Measurements from ENCODE around the gene IP6K3.

The IP6K3 gene

DNA sequence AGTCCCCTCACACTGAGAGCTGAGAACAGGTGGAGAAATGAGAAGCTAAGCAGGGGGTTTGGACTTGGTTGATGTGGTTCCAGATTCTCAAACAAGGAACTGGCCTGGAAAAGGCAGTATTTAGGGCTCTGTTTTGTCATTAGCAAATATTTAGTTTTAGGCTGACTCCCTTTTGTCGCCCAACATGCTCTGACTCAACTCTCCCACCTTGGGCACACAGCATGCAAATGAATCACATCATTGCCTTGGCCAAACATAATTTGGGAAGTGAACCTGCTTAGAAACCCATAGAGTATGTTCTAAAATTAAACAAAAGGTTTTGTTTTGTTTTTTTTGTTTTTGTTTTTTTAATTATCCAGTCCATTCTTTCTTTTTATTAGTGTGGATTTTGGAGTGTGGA lies 25.7 kb downstream of the IP6K3 start:
- no peak for DNase-seq

DNA sequence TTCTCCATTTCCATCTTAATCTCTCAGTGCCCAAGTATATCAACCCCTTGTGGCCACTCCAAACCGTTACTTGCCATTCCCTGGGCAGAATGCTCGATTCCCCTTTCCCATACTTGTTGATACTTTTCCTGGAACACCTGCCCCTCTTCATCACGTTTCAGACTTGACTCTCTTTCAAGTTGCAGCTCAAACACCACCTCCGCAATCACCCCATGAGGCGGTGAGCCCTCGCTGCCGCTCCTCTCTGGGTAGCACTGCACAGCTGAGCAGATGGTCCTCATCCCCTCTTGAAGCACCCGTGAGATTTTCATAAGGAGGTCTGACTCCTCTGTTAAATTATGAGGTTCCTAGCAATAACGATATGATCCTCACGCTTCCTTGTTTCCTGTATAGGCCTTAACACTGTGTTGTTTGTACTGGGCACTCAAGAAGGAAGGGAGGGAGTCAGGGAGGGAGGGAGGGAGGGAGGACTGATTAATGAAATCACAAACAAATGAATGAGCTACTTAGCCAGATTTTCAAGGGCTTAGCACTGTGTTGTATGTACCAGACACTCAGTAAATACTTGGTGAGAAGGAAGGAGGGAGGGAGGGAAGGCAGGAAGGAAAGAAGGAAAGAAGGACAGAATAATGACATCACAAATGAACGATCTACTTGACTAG lies 27.2 kb downstream of the IP6K3 start:
- no peak for DNase-seq

DNA sequence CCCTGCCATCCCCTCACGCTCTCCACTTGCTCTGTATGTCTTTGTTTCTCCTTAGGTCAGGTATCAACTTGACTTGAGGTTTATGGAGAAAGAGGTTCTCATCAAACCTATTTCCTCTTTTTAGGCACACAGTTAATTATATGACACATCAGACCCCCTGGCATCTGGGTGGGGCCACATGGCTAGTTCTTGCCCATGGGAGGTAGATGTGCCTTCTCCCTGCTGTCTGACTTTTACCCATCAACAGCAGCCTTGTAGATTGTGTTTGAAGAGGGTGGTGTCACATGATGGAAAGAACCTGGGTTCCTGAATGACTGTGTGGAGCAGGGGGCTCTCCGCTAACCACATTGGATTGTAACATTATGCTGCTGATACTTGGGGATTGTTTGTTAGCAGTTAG lies 28.0 kb downstream of the IP6K3 start:
- DNase-seq, result peak in 1 of 2 experiments; percentile 4

DNA sequence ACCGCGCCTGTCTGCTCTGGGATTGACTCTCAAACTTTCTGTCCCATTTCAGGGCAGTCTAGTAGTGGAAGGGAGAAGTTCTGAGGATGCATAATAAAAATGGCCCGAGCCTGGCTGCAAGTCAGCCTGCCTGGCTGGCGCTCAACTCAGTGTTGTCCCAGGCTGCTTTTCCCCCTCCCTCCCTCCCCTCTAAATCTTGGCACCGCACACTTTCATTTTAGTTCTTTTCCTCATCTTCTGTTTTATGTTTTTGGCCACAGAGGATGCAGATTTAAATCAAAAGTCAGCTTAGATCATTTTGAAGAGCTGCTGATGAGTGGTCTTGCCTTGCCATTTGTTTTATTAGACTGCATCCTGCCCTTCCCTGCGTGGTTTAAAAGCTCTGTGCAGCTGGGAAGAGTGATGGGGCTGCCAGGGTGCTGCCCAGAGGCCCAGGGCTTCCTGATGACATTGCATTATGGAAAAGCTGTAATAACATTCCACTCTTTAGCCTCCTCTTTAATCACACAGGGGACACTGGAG lies 28.7 kb downstream of the IP6K3 start:
- DNase-seq, result no peak

DNA sequence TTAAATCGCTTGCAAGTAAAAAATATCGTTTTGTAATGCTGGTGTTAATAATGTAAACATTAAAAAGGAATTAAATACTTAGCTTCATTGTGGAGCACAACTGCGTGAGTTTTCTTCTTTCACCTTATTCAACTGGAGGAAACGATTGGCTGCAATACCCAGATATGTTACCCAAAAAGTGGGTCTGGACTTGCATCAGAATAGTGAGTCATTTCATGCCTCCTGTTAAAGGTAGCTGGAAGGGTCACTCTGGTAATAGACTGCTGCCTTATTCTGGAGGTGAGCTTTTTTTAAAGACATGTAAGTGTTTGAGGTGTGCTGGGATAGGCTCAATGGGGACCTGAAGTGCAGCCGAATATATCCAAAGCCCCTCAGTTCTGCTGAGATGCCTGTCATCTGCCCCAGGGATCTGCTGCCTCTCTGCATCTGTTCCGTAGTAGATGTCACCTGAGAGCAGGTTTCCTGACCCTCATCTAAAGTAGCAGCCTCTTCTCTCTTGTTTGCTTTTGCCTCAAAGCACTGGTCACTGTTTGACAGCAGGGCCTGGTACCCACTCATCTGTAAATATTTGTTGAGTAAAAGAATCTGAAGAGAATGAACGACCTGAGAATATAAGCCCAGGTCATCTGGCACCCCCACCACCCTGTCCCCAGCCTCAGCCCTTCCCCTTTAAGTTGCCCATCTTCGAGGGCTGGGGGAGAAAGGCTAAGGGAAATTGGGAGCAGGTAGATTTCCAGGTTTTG lies 29.6 kb downstream of the IP6K3 start:
- DNase-seq, result no peak

DNA sequence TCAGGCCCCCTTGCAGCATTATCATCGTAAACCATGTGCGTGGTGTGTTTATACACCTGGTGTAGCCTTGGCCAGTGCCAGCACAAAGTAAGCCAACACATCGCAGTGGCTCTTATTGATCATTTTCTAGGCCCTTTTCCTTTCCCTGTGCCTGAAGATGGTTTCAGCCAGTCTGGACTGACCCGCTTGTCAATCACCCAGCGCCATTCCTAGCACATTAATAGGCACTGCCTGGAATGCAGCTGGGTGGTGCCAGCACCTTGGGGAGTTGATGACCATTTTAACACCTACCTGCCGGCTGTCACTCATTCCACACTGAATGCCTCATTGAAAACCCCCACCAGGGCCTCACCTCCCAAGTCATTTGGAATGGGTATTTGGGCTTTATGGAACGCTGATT lies 30.3 kb downstream of the IP6K3 start:
- no peak for DNase-seq

DNA sequence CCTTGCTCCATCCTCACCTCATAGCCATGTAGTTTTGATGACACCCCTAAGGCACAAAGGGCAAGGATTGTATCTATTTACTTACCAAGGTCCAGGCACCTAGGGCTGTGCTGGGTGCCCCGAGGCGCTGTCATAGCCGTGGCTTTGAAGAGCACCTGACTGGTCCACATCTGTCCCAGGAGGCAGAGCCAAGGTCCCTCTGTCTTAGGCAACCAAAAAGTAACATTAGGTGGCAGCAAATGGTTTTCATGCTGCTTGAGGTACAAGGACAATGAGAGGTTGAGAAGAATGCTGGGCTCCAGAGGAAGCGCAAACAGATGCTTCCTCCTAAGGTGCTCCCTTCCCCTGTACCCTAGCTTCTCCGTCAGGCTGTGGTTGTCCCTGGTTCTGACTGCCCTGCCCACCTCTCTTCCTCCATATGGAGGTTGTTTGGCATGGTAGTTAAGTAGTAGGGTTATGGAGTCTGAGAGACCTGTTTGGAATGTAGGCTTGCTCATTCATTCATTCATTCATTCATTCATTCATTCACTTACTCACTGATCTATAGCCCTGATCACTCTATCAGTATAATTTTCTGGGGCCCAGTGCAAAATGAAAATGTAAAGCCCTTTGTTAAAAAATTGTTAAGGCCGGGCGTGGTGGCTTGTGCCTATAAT lies 32.2 kb downstream of the IP6K3 start:
- DNase-seq, result peak; percentile 16 to 19

DNA sequence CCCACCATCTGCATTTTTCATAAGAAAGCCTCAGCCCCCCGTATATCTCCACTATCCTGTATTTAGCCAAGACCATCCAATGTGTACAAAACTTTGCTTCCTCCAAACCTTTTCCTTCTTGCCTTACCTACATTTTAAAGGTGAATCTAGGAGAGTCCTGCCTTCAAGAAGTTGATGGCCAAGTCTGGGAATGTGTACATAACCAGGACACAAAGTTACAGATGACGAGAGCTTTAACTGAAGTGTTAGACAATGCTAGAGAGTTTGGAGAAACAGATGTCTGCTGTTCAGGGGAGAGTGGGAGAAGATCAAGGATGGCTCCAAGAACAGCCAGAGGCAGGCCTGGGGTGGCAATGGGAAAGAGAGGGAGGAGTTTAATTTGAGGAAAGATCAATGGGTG lies 32.9 kb downstream of the IP6K3 start:
- DNase-seq, result no peak

DNA sequence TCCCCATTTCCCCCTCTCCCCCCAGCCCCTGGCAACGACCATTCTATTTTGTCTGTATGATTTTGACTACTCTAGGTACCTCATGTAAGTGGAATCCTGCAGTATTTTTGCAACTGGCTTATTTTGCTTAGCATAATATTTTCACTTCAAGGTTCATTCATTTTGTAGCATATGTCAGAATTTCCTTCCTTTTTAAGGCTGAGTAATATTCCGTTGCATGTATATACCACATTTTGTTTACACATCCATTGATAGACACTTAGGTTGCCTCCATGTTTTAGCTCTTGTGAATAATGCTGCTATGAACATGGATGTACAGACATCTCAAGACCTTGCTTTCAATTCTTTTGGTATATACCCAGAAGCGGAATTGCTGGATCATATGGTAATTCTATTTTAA lies 33.8 kb downstream of the IP6K3 start:
- no peak for DNase-seq

DNA sequence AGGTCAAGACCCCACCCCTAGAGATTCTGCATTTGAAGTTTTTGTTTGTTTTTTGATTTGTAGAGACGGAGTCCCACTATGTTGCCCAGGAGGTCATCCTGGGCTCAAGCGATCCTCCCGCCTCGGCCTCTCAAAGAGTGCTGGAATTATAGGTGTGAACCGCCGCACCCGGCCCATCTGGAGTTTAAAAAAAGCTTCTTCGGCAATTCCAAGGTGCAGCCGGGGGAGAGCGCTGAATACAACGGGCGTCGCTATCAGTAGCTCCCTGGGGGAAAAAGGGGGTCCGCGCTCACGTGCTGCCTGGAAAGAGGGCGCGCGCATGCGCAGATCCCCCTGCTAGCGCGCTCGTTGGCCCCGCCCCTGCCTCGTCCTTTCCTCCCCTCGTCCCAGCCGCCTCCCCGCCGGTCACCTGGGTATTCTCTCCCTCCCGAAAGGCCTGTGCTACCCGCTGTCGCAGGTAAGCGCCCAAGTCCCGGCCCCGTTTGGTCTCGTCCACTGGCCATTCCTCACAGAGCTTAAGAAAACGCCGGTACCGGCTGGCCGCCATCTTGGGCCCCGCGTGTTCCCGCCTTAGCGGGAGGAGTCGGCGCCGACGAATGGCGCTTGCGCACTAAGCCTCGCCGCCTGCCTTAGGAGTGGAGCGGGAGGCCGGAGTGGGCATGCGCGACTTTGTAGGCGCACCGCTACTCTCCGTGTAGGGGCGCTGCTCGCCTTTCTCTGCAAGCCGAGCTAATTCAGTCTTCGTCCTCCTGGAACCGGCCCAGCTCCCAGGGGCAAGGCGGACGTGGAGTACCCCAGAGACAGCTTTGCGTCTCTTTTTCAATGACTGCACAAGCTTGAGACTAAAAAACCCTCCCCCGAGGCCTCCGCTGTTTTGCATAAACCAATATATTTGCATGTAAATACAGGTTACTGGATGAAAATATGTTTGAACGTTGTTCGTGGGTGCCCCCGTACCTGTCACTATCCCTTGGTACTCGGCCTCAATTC lies 35.3 kb downstream of the IP6K3 start, which contains the start of gene UQCC2:
TSS of gene UQCC2 (minus strand) at position 561 of the 990 bp plus-strand sequence. CDS start at position 547, 14 bp downstream.
- peak; percentile 91 to 92 for DNase-seq

DNA sequence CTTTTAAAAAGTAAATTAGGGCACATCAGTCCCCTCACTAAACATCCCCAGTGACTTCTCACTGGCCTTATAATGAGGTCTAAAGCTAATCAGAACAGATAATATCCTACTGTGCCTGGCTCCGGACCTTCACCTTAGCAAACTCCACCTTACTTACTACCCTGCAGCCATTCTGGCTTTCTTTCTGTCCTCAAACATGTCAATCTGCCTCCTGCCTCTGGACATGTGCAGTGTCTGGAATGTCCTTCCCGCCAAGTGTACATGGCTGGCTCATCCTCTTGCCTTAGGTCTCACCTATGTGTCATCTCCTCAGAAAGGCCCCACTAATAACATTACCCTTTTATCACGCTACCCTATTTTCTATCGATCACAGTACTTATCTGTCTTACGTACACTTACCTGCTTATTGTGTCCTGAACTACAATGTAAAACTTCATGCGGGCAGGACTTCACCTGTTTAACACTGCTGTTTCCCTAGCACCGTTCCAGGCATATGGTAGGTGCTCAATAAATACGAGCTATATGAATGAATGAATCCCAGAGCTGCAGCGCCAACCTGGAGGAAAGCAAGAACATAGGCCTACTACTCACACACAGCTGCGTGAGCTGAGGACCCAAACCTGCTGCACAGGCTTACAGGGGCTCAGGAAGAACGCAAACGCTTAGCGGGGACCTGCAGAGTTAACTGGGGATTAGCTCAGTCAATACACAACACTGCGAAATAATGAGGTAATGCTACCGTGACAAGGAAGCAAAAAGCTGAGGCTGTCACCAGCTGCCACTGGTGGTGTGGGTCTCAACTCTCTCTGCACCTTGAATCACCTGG lies 36.2 kb downstream of the IP6K3 start:
- DNase-seq, result no peak

DNA sequence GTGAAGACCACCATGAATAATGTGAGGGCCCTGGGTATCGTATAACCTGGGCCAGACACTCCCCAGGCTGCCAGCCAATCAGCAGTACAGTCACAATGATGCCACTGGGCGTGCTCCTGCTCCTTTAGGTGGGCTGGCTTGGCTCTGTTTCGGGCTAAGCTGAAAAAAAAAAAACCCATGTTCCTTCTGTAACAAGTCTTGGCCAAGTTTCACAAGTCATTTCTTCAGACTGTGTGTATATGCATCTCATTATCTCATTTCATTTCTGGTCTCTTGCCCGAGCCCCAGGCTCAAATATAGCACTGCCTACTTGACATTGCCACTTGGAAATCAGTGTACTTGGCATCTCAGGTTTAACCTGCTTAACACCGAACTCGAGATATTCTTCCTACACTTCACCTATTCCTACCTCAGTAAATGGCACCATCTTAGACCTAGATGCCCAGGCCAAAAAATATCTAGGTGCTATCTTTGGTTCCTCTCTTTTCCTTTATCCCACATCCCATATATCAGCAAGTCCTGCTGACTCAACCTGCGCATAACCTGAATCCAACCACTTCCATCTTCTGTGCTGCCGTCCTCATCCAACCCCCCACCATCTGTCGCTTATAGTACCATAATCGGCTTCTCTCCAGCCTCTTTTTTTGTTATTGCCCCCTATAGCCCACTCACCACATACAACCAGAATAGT lies 37.0 kb downstream of the IP6K3 start:
- no peak for DNase-seq

DNA sequence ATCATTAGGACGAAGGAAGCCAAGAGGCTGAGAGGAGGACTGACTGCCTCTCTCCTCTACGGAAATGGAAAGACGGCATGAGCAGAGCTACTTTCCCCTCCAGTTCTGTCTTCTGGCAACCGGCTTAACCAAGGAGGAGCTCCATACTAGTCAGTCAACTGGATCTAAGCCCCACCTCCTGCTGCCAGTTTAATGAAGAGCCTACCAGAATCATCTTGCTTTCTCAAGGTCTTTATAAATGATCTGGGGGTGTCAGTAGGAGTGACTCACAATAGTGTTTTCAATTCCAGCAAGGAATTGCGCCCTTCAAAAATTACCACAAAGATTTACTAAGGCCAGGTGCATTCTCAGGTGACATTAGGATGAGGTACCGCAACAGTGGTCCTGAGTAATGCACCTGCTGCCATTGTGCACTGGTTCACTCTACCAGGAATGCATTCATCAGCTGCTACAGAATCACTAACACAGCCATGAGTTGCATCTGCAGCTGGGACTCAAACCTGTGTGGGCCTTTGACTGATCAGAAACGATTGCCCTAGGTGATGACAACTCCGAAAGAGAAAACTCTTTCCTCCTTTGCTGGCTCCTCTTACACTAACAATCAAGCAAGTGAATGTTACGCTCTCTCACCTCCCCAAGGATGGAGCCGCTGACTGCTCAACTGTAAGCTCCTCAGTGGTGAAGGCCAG lies 38.0 kb downstream of the IP6K3 start:
- DNase-seq, result no peak

DNA sequence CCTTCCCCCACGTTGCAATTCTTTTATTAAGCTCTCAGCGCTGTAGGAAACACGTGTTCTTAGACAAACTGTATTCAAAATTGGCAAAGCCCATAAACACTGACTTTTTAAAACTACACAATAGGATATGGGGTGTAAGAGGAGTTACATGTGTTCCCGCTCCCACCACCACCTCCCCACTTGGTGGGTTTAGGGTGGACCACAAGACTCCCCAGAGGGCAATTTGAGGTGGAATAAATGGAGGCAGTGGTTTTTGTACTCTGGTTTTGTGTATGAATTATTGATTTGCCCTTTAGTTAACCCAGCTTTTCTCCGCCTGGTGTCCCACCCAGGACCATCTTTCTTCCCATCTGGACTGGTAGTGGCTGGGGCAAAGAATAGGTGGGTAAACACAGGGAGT lies 38.9 kb downstream of the IP6K3 start:
- no peak for DNase-seq

DNA sequence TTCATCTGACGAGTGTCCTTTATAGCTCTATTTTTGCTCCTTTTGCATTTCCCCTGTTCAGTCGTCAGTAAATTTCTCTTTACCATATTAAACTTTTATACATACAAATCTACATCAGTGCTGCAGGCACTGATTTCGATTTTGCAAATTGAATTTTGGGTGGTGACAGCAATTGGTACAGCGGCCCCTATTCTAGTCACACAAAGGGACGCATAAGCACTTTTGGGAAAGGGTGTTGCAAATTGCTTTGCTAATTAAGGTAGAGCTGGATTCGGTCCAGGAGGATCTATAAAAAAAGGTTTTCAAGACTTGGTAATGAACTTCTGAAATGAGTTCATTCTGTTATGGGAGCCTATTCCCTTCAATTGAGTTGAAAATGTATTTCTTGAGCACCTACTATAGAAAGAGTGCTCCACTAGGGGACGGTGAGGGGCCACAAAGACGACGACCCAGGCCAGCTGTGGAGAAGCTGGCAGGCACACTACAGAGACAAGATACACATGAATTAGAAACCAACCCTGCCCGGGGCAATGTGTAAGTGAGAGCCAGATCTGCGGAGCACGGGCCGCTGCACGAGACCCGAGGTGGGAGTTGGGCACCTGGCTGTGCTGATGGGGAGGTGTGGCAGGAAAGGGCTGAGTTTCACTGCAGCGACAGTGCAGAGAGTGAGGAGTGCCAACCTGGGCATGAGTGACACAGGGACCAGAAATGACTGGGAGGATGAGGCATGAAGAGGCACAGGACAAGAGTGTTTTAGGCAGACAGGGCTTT lies 40.6 kb downstream of the IP6K3 start:
- no peak for DNase-seq

DNA sequence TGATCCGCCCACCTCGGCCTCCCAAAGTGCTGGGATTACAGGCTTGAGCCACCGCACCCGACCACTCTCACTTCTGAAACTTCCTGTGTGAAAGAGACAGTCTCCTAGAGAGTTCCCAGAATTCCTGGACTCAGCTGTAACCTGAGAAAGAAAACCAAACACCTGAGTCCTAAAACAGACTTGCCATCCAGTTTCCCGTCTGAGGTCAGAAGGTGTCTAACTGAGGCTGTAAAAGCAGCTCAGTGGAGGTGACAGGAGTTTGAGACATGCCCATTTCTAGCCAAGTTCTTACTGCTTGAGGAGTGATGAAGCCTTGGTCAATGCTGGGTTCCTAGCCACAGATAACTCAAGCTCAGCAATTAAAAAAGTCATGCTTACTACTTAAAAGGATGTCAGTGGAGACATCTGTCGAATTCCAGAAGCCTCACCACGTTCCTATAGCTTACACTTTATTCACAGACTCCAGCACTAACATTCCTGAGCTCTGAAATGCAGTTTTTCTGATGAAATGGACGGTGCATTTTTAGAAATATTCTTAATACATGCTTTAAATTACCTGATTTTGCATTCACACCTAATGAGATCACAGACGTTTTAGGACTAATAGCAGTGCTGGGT lies 41.3 kb downstream of the IP6K3 start:
- no peak for DNase-seq

DNA sequence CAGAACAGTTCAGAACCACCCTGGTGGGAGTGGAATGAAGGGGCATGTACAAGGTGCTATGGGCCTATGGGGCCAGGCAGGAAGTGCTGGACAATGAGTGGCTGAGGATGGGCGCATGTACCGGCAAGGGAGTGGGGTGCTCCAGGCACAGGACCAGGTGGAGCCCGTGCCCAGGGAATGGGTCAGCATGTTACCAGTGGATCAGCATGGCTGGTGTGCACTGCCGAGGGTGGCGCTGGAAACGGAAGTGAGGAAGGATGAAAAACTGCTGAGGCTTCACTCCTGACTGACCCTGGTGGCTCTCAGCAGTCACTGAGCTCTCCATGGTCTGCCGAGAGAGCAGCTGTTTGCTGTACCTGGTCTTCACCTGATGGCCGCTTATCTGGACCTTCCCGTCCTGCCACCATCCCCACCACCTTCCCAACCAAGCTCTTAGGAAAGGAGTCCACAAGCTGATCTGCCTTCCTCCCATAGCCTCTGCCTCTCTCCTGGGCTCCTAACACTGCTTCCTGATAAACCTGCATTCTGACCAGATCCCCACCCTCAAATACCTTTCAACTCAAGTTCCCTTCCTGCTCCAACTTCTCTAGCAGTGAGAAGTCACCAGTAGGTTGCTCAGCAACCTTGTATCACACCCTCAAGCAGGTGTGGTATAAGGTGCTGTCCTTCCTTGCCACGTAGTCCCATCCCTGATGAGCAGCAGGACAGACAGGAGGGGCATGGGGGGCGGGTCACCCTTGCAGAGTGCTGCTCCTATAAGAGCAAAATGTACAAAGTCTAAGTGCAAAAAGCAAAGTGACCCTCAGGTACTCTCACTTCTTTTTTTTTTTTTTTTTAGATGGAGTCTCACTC lies 42.3 kb downstream of the IP6K3 start:
- DNase-seq, result no peak

DNA sequence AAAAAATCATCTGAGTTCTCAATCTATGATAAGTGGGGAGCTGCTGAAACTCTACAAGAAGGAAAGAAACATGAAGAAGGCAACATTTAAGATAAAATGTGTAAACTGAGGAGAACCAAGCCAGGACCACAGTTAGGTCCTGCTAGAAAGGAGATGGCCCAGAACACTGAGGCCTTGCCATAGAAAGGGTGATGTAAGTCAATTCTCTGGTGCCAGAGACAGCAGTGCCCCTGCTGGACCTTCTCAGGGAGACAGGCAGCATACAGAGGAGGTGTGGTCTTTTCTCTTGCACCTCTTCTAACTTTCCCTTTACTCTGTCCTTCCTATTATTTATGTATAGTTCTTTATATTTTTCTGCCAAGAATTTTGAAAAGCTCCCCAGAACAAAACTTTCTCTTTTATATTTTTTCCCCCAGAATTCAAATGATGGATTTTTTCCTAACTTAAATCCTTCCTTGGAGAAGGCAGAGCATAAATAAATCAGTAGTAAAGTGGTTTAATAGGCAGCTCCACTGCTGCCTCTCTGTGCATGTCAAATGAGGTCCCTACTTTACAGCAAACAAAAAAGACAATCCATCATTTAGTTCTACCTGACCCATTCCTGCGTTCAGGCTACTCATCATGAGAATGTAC lies 44.2 kb downstream of the IP6K3 start:
- DNase-seq, result peak; percentile 62 to 64

All from Kasumi-1 (cell line).